HG03045 (cell line): ENCODE results near the gene GYG1.

Experiments used
- ATAC-seq: cut with Tn5 transposase; IDR thresholded peaks from one replicate; pipeline ENCODE4 v1.9.1; 2021; ENCODE audit warnings: mild to moderate bottlenecking, moderate library complexity; ENCODE audit not compliant: unreplicated experiment

The GYG1 gene

DNA sequence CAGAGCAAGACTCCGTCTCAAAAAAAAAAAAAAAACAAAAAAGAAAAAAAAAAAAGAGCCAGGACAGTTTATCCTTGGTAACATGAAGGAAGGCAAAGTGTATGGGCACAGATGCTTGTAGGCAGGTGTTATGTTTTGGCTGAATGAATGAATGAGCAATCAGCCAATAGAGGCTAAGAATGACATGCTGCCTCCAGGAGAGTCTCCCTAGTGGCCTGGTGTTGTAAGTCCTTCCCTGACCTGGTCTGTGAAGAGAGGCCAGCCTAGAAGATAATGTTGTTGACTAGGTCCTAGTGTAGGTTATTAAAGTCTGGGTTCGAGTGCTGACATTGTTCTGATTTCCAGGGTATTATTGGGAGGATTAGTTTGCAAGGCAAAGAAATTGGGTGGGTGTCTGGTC lies 24.9 kb downstream of the GYG1 start:
- no peak for ATAC-seq

DNA sequence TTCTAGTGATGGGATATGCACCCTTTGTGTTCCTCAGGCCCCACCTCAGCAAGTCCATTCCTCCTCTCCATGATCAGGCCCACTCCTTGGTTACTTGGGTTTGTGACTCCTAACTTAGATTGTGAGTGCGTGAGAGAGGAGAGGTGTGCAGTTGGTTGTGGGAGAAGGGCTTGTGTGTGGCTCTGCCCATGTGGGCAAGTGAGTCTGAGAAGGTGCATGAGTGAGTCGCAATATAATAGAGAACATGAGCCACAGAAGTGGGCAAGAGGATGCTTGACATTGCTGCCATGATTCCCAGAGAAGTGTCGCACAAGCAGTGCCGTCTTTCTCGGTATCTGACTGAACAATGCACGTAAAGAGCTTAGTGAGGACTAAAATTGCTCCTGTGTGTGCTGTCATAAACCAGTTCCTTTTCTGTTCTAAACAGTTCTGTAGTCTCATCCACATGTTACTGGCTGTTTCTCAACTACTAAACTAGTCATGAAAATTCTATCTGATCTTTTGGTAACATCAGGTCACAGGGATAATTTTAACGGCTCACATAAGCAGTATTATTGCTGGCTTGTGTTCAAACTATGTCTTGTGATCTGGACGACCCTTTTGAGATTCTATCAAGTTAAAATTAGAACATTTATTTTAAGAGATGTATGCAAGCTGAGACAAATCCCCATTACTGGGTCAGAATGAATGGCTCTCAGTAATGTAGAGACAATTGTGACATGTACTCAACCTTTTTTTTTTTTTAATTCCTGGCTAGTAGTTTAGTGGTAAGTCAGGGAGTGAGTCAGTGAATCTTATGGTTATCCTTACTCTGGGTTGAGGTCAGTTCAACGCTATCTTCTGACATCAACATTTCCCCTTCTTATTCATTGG lies 25.6 kb downstream of the GYG1 start:
- no peak for ATAC-seq

GRCh38 chr3:149018247-149018646 lies 26.9 kb downstream of the GYG1 start:
- no peak for ATAC-seq

GRCh38 chr3:149019580-149019979 lies 28.2 kb downstream of the GYG1 start:
- ATAC-seq: no peak

- ATAC-seq: no peak
These were observed 29.0 kb downstream of the GYG1 start for GRCh38 chr3:149020196-149020838.

DNA sequence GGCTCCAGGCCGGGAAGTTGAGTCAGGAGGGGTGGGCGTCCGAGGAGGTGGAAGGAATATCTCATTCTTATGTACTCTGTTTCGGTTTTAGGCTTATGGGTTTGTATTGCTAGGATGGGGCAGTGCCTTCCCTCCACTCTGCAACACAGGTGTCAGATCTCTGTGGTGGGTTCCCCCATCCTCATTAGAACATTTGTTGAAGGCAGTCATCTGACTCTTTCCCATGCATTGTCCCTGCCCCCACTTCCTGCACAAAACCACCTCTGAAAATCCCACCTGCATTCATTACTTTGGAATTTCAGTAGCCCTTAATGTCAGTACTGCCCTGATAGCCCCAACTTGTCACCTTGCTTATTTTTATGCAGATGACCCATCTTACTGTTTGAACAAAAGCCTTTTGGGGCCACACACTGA lies 29.5 kb downstream of the GYG1 start:
- no peak for ATAC-seq

DNA sequence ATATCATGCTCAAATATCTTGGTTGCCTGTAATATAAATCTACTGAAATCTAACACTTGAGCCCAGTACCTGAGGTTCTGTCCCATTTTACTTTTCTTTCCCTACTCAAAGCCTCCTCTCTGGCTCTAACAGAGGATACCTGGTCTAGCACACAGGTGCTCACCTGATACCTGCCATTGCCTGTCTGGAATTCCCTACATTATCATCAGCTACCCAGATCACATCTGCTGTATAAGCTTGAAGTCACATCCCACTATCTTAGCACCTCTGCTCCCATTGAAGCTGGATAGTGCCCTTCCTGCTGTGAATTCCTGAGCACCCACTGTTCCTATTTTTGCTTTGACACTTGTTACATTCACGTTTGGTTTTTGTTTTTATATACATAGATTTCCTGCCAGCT lies 30.5 kb downstream of the GYG1 start:
- ATAC-seq: no peak

DNA sequence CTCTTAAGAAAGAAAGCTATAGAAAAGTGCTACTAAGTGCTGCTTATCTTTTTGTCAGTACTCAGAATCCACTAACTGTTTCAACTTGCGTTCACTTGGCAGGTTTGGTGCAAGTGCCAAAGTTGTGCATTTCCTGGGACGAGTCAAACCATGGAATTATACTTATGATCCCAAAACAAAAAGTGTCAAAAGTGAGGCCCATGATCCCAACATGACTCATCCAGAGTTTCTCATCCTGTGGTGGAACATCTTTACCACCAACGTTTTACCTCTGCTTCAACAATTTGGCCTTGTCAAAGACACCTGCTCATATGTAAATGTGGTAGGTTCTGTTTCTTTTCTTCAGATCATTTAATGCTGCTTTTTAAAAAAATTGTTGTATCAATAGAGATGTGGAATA lies 32.6 kb downstream of the GYG1 start:
- ATAC-seq: no peak

- ATAC-seq: no peak
These were observed 35.4 kb downstream of the GYG1 start for GRCh38 chr3:149026718-149027117.

GRCh38 chr3:149031096-149031495 lies 39.8 kb downstream of the GYG1 start:
- ATAC-seq: no peak

GRCh38 chr3:149037684-149038083 lies 46.3 kb downstream of the GYG1 start:
- no peak for ATAC-seq

DNA sequence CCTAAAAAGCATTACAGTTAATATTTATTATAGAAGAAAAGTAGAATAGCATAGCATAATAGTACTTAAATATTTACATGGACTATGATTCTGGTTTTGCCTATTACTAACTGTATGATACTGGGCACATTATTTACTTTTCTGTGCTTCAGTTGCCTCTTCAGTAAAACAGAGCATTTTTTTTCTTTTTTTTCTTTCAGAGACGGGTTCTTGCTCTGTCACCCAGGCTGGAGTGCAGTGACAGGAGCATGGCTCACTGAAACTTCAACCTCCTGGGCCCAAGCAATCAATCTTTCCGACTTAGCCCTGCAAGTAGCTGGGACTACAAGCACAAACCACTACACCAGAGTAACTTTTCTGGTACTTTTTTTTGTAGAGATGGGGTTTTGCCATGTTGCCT lies 47.0 kb downstream of the GYG1 start:
- no peak for ATAC-seq

GRCh38 chr3:149042789-149043386 lies 51.5 kb downstream of the GYG1 start:
- ATAC-seq: peak; percentile 85

- ATAC-seq: no peak
These were observed 53.2 kb downstream of the GYG1 start for GRCh38 chr3:149044339-149045083.

DNA sequence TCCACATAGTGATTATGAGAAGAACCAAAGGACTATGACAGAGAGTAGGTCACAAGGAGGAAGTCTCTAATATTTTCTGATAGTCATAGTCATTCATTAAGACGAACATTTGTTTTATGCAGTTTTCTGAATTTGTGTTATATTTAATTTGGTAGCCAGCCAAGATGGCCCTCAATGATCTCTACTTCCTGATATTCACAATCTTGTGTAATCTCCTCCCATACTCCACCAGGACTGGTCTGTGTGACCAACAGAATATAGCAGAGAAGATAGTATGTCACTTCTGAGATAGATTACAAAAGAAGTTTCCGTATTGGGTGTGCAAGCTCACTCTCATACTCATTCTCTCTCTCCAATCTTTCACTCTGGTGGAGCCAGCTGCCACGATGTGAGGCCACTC lies 64.2 kb downstream of the GYG1 start:
- no peak for ATAC-seq

DNA sequence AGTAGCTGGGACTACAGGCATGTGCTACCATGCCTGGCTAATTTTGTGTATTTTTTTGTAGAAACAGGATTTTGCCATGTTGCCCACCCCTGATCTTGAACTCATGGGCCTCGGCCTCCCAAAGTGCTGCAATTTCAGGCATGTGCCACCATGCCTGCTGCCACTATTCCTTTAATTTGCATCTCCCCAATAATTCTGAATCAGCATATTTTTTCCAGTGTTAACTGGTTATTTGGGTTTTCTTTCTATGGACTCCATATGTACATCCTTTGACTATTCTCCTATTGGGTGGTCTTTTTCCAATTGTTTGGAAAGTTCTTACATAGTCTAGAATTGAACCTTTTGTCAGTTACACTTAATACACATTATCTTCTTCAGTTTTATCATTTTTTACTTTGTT lies 66.9 kb downstream of the GYG1 start:
- no peak for ATAC-seq

DNA sequence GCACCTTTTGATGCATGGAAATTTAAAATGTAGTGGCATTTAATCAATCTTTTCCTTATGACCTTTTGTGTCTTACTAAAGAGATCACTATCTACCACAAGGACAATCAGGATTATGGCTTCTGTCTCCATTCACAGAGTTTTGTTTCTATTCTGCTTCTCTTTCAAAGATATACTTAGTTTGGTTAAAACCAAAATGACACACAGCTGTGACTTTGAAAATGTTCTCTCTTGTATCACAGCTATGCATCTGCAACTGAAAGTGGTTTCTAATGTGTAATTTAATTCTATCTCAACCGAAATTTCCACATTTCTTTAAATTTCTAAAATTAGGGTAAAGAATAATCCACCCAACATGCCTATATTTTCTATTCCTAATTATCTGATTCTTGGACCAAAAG lies 67.3 kb downstream of the GYG1 start:
- ATAC-seq: peak; percentile 77

DNA sequence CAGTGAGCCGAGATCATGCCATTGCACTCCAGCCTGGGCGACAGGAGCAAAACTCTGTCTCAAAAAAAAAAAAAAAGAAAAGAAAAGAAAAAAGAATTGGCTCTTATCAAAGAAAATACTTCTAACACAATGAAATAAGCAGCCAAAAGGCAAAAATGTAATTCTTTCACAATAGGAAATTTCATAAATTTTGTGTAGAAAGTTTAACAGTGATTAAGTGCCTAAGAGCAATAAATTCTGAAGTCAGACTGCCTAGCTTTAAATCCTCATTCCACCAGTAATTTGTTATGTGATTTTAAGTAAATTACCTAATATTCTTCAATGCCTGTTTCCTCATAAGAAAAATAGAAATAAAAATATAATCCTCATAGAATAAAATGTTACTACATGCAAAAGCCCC lies 70.4 kb downstream of the GYG1 start:
- no peak for ATAC-seq

- no peak for ATAC-seq
These were observed 76.5 kb downstream of the GYG1 start for GRCh38 chr3:149067883-149068282.
